OCI-LY3 (cell line): Measurements from ENCODE around the gene FBLN7.

ENCODE experiments used
- CTCF ChIP-seq: fragments of 200-600, 300-600 bp; sonication (generic); IDR thresholded peaks from 2 replicates; pipeline ENCODE4 v1.5.1; 2014; ENCODE audit warnings: antibody characterized with exemption, low read length, low read depth
- EZH2phosphoT487 ChIP-seq: fragments of 200-600 bp; shearing (Covaris generic); IDR thresholded peaks from 2 replicates; pipeline ENCODE4 v1.6.1; 2018; ENCODE audit warnings: antibody characterized with exemption, mixed run types, low read depth

GRCh38 chr2:112168422-112169124 lies 30.4 kb downstream of the FBLN7 start:
- TF ChIP-seq CTCF (no peak), EZH2phosphoT487 (no peak)
